DMS 273 (cell line): ENCODE data around the gene AWAT2.

Experiments
- DNase-seq: peaks from one replicate; lab custom pipeline; 2025; ENCODE audit not compliant: unreplicated experiment; lab: John Stamatoyannopoulos, UW

AWAT2 gene

DNA sequence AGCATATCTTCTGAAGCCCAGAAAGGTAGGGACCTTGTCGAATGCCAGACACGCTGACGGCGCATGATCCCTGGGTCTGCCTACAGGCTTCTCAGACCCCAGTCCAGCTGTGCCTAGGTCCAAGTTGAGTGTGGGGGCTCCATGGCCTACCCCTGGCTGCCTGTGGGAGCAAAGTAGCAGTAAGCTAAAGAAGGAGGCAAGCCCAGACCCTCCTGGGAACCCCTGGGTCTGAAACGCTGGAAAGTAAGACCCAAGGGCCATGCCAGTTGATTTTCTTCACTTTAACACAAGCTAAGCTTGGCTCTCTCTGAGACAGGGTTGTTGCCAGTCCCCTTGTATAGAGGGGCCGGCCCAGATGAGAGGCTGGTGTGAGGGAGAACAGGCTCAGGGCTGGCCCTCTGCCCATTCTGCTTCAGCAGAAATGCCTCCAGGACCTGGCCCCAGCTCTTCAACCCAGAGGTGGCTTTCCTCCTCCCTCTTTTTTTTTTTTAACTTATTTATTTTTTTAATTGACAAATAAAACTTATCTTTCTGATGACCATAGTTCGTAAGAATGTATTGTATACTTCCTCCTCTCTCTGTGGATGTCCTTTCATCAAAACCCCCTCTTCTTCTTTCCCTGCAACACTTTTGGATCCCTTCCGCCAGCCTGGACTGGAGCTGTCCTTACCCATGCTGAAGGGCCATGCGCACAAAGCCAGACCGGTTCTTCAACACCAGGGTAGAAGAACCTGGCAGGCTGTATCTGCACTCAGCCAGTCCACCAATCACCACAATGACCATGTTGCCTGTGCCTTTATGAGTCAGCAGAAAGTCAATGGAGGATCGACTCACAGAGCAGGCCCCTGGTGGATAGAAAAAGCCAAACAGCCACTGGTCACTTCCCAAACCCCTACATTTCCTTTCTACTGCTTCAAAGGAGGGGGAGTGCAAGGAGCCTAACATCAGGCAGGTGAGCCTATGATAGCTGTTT lies 7.1 kb downstream of the AWAT2 start:
- DNase-seq: no peak

DNA sequence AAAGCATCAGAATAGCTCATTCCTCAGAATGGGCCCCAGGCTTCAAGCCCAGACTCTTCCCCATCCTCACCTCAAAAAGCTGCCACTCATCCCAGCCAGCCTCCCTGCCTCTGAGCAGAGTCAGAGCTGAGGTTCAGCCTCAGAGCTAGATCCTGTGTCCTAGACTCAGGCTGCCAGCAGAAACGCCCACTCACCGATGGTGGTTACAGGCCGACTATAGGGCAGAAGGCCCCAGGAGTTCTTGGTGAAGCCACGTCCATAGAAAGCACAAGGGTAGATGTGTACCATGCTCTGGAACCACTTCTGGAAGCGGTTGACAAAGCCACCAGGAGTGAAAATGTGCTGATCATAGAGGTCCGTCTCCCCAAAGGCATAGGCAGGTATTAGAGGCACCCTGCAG lies 7.7 kb downstream of the AWAT2 start:
- no peak for DNase-seq

DNA sequence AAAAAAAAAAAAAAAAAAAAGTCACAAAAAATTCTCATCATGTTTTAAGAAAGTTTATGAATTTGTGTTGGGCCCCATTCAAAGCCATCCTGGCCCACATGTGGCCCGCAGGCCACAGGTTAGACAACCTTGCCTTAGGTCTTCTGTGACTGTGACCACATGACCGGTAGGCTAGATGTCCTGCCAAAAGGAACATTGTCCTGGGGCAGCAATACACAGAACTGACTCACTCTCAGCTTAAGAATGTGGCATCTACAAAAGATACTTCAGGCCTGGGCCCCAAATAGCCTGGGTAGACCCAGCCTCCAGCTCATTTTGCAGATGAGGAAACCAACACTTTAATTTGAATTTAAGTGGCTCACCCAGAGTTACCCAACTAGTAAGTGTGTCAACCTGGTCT lies 10.0 kb downstream of the AWAT2 start:
- no peak for DNase-seq

DNA sequence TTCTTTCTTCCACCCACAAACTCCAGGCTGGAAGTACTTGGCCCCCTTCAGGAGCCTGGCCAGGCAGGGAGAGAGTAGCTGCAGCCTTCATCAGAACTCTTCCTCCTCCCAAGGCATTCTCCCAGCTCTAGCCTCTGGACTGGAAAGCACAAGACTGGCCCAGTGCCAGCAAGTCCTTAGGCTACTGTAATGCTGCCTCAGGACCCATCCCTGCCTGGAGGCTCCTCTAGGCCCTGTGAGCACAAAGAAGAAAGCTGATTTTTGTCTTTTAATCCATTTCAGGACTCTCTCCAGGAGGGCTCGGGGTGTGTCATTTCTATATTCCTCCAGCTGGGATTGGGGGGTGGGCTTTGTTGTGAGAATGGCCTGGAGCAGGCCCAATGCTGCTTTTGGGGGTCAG lies 10.8 kb downstream of the AWAT2 start:
- peak; percentile 20 for DNase-seq

DNA sequence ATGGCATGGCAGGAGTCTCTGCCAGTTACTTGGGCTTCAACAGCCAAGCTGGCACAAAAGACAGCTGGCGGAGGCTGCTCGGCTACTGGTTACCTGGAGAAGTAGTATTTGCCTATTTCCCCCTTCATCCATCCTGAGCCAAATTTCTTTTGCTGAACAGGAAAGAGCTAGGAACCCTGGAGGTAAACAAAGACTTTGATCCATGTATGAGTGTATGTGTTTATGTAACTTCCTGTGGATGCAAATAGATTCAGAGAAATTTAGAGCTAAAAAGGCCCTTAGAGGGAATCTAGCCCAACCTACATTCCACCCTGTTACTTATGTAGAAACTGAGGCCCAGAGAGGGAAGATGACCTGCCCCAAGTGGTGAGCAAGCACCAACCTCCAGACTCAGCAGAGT lies 11.2 kb downstream of the AWAT2 start:
- no peak for DNase-seq

GRCh38 chrX:70034646-70035045 lies 15.1 kb downstream of the AWAT2 start:
- no peak for DNase-seq

DNA sequence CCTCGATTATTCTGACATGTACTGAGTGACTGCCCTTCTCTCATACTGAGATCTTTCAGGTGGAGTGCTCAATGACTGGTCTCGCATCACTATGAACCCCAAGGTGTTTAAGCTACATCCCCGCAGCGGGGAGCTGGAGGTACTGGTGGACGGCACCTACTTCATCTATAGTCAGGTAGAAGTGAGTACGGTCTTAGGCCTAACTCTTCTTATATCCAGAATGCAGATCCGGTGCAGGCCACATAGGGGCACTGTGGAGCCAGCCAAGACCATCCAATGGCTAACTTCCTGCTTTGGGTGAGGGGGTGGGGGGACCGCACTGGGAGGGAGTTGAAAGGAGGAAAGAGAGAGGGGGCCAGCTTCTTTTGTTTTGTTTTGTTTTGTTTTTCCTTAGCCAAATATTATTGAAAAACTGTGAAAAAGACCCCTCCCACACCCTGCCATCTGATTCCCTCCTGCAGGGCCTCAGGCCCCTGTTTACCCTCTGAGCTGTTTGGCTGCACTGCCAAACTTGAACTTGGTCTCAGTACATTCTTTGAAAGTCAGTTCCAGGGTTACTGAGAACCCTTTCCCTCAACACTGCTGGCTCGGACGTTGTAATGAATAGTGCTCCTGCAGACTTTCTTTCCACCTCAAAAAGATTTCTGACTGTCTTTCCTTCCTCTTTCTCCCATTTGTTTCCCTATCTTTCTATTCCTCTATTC lies 16.2 kb downstream of the AWAT2 start:
- peak; percentile 65 for DNase-seq

- DNase-seq: peak; percentile 21
Measured at GRCh38 chrX:70032792-70033191, 16.9 kb downstream of the AWAT2 start.

DNA sequence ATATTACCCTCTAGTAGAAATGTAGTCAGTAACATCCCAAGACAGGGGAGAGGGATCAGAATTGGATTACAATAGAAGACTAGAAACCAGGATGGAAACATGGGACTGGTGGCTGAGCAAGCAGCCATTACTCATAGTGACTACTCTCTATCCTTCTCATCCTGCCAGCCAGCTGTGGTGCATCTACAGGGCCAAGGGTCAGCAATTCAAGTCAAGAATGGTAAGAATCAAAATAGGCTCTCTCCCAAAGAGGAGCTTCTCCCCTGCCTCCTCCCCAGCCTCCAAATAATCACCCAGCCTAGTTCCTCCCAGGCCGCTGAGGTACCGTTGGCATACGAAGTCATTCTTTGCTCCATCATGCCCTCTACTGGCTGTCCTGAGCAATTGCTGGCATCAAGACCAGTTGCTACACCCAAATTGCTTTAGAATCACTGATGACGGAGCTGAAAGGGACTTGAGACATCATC lies 19.4 kb downstream of the AWAT2 start:
- DNase-seq: peak; percentile 86

GRCh38 chrX:70029863-70030262 lies 19.9 kb downstream of the AWAT2 start:
- no peak for DNase-seq

GRCh38 chrX:70026851-70027200 lies 22.9 kb downstream of the AWAT2 start:
- no peak for DNase-seq

DNA sequence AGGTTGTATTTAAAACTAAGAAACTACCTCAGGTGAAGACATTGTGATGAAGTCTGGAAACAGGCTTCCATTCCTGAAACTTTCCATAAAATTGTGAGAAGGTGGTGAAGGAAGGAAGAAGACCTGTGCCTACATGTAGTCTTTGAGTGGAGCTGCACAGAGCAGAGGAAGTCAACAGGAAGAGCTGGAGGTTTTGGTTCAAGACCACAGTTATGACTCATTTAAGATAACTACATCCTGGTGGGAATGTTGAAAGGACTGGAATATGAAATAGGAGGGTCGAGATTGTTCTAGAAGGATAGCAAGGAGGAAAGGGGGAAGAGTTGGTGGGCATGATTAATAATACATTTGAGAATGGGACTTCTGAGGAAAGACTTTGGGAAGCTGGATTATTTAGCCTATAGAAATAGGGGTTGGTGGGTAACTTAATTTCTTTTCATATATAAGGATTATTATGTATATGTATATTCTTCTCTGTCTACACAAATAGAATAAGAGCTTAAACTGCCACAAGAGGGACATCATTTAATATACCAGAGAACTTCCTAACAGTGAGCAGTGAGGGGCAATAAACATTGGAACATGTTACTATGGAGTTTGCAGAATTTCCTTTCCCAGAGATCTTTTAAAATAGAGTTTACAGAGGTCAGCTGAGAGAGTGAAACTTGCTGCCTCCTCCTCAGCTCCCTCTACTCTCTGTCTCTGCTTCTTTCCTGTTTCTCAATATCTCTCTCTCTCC lies 23.5 kb downstream of the AWAT2 start:
- no peak for DNase-seq

DNA sequence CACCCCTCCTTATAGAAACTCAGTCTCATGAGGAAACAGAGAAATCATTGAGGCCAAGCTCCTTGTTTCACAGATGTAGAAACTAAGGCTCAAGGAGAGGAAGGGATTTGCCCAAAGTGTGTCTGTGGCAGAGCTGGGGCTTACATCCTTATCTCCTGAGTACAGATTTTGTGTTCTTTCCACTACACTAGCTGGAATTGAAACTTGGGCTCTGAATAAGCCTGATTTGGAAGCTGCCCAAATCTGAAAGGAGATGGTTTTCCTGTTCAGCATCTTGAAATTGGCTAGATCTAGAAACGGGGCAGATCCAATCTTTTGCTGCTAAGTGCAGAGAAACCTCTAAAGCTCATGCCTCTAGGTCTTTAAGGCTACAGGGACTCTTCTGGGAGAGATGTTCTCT lies 24.3 kb downstream of the AWAT2 start:
- DNase-seq: no peak

DNA sequence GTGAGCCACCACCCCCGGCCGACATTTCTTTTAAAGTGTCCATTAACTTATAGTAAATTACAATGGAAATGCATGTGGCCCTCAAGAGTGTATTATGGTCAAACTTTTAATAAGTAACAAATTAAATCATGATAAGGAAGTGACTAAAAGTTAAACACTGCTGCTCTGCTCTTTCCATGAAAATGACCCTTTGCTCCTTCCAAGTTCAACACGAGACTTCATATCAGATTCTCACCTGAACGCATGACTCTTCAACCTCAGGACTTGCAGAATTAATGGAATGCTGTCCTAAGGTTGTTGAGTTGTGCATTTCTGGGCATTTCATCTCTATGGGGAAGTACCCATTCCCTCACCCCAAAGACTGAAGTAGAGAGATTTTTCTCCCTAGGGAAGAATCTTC lies 27.1 kb downstream of the AWAT2 start:
- DNase-seq: no peak

DNA sequence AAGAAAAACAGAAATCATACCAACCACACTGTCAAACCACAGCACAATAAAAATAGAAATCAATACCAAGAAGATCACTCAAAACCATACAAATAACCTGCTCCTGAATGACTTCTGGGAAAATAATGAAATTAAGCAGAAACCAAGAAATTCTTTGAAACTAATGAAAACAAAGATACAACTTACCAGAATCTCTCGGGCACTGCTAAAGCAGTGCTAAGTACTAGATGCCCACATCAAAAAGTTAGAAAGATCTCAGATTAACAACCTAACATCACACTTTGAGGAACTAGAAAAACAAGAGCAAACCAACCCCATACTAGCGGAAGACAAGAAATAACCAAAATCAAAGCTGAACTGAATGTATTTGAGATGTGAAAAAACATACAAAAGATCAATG lies 33.2 kb downstream of the AWAT2 start:
- no peak for DNase-seq

DNA sequence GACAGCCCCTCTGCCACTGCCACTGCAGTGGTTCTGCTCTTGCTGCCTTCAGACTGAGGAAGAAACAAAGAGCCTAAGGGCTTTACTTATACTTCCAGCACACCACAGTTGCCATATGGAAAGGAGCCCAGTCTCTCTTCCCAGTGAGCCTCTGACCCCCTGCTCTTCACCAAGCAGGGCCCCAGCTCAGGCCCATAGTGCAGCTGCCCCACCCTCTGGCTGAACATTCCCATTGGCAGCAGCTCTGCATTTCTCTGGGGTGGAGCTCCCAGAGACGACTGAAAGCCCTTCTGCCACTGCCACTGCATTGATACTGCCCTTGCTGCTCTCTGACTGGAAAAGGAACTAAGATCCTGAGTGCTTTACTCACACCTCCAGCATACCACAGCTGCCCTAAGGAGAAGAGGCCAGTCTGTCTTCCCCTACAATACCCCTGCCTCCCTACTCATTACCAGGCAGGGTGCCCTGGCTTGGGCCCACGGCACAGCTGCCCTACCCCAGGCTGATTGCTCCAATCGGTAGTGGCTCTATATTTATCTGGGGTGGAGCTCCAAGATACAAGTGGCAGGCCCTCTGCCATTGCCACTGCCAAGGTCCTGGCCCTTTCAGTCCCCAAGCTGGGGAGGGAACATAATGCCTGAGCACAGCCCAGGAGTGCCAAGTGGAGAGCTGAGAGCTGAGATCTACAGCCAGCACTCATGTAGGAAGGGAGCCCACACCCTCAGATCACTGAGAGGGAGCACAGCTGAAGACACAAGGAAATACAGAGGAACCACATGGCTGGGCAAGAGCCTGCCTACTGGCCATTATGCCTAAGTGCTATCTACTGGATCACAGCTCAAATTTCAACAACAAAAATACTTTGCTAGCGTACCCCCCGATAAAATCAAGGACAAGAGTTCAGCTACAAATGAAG lies 36.0 kb downstream of the AWAT2 start:
- DNase-seq: peak; percentile 71

- DNase-seq: no peak
Measured at GRCh38 chrX:70012756-70013155, 37.0 kb downstream of the AWAT2 start.

DNA sequence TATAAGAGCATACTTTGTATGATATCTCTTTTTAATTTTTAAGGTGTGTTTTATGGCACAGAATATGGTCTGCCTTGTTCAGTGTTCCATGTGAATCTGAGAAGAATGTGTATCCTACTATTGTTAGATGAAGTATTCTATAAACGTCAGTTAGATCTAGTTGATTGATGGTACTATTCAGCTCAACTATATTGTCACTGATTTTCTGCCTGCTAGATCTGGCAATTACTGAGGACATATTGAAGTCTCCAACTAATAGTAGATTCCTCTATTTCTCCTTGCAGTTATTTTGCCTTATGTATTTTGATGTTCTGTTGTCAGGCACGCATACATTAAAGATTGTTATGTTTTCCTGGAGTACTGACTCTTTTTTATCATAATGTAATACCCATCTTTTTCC lies 39.8 kb downstream of the AWAT2 start:
- no peak for DNase-seq

DNA sequence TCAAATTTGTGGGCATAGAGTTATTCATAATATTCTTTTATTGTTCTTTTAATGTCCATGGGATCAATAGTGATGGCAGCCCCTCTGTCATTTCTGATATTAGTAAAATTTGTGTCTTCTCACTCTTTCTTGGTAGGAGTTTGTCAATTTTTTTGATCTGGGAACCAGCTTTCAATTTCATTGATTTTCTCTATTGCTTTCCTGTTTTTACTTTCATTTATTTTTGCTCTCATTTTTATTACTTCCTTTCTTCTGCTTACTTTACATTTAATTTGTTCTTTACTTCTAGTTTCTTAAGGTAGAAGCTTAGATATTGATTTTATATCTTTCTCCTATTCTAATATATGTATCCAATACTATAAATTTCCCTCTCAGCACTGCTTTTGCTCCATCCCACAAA lies 40.7 kb downstream of the AWAT2 start:
- DNase-seq: no peak

DNA sequence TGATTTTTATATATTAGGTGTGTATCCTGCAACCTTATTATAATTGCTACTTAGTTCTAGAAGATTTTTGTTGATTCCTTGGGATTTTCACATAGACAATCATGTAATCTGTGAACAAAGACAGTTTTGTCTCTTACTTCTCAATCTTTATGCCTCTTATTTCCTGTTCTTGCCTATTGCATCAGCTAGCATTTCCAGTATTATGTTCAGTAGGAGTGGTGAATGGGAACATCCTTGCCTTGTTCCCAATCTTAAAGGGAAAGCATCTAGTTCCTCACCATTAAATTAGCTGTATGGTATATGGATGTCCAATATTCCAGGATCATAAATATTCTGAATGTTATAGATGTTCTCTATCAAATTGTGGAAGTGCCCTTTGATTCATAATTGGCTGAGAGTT lies 41.8 kb downstream of the AWAT2 start:
- DNase-seq: no peak
